ENCODE measurements around the gene RNF138. TPM values are rescaled to one million over a fixed set of nuclear protein-coding genes. Genes with fewer than 3 reads are reported as not detected.

Gene RNF138
- total and polyA plus RNA-seq, 2 donors (not counting 1 experiment from before 2014, with no cell fraction given) = 30.9 to 60.8 TPM

DNA sequence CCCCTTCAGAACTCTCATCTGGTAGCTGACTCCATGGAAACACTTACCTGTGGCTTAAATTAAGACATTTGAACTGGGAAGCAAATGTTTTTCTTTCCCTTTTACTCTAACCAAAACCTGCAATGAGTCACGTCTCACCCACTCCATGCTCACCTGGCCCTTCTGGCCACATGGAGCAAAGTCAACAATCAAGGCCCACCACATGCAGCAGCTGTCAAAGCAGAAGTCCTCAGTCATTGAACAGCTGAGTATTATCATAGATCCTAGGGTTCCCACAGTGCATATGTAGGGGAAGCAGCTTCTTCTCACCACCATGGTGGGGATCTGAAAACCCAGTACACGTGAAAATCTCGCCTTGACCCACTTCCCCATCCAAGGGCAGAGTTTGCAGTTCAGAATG, 85.9 kb downstream of the RNF138 start:
- Histone ChIP-seq H3K9me3 (ENCODE audit: control extremely low read depth in 1 of 3, control insufficient read depth in 2 of 3, insufficient read depth in 1 of 3, low read length in 2 of 3) (no peaks in the 10 kb centered on the region), H3K36me3 (replicated peaks in 1 of 2; ENCODE audit: control extremely low read depth in 1 of 2, control insufficient read depth in 1 of 2, extremely low read depth in 1 of 2, insufficient read depth in 2 of 2, low read length in 1 of 2) (no peaks in the 10 kb centered on the region), H3K27ac (ENCODE audit: low read length in 2 of 2) (no peak overlapping the region), H4K20me1 (ENCODE audit: control insufficient read depth, insufficient read depth, low read length, poor library complexity, severe bottlenecking) (no peaks in the 10 kb centered on the region), H3K27me3 (replicated peaks in 1 of 4; ENCODE audit: control extremely low read depth in 1 of 4, control insufficient read depth in 3 of 4, insufficient read depth in 4 of 4, low read length in 3 of 4) (no peaks in the 10 kb centered on the region), H3K79me2 (ENCODE audit: control insufficient read depth, insufficient read depth, low read length) (no peaks in the 10 kb centered on the region), H3K4me2 (replicated peaks; ENCODE audit: low read depth, low read length, poor library complexity, severe bottlenecking) (no peak overlapping the region), H3K4me1 (ENCODE audit: control insufficient read depth in 2 of 2, insufficient read depth in 2 of 2, low read length in 2 of 2) (no peaks in the 10 kb centered on the region), H2AFZ (ENCODE audit: insufficient read depth, low read depth, low read length, poor library complexity, severe bottlenecking) (no peak overlapping the region), H3K4me3 (ENCODE audit: control extremely low read depth in 1 of 5, extremely low read depth in 1 of 5, insufficient read depth in 1 of 5, low read depth in 2 of 5, low read length in 4 of 5) (no peak overlapping the region), H3K9ac (ENCODE audit: low read length) (no peak overlapping the region)
- Mint-ChIP-seq H3K9me3 (ENCODE audit: insufficient read depth) (peaks cover 2% of the 10 kb centered on the region), H3K27ac (no peak overlapping the region), H3K27me3 (peaks cover 11% of the 10 kb centered on the region), H3K4me3 (no peak overlapping the region), H3K4me1 (no peaks in the 10 kb centered on the region)
- ChIA-PET POLR2A (no interaction called here), CTCF (interaction anchor here (1.7 kb wide), 1 partner anchor 20 kb away, joined by 4 read pairs; no protein-coding TSS in a partner anchor)
- 89% methylated on average over 3 of the region's 3 CpGs for WGBS (ENCODE audit: insufficient coverage)
- TF ChIP-seq CTCF (IDR thresholded peaks at IDR 0.05) = no peak
- TF ChIP-seq EZH2 (IDR thresholded peaks at IDR 0.05; ENCODE audit: borderline replicate concordance, insufficient read depth, low read depth, low read length, poor library complexity, severe bottlenecking) = no peak
- DNase-seq (no peak), ATAC-seq (ENCODE audit: low read depth) (no peak)
- intact Hi-C loops (cut with micrococcal nuclease) = no loop called here

Small RNA genes lying within 50 kb of the gene (small RNA-seq; reads per million reads assigned to genes)
- gene RNA5SP453 (ENCODE audit: insufficient read length, low read depth, low replicate concordance) = not detected

Other genes with a start within 250 kb of the RNF138 start
- 89.8 and 95.5 TPM in 2 replicates for gene TRAPPC8, start 148.7 kb upstream of the RNF138 start, total RNA-seq
- gene TRAPPC8, start 148.7 kb upstream of the RNF138 start, polyA plus RNA-seq = 52.1 and 53.6 TPM in 2 replicates
- gene RNF125, start 73.0 kb upstream of the RNF138 start, total RNA-seq = 5.6 and 6.4 TPM in 2 replicates
- gene RNF125, start 73.0 kb upstream of the RNF138 start, polyA plus RNA-seq = 7.7 and 12.1 TPM in 2 replicates
- not detected in 2 replicates for gene MEP1B, start 98.2 kb downstream of the RNF138 start, total RNA-seq
- 0.03 and 0.13 TPM in 2 replicates for gene MEP1B, start 98.2 kb downstream of the RNF138 start, polyA plus RNA-seq

Data from B cell (primary cell).